Measurements from ENCODE around the gene PHKA1. TPM values are rescaled to one million over a fixed set of nuclear protein-coding genes. Genes with fewer than 3 reads are reported as not detected.
"Not testable (repeated sequence)": the region's sequence is repeated elsewhere in the genome, so short reads cannot be mapped to it uniquely, and the experiment has no call there.

The PHKA1 gene
- total RNA-seq, 1 donor from 2014 or later: 9.6 TPM

DNA sequence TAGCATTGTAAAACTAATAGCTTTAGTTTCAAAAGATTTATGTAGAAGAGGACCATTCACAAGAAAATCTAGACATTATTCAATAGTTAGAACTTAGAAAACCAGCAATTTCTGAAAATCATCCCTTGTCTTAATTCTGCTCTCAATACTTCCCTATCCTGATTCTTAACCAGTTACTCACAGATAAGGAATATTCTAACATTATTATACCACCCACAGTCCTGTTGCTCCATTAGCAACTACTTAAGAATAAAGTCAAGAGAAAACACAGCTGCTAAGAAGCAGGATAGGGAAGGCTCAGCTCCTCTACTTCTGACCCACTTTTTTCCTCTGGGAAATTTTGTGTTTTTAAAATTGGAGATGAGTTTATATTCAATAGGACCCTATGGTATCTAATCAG, 47.7 kb downstream of the PHKA1 start:
- DNase-seq (ENCODE audit: low spot score): no peak

DNA sequence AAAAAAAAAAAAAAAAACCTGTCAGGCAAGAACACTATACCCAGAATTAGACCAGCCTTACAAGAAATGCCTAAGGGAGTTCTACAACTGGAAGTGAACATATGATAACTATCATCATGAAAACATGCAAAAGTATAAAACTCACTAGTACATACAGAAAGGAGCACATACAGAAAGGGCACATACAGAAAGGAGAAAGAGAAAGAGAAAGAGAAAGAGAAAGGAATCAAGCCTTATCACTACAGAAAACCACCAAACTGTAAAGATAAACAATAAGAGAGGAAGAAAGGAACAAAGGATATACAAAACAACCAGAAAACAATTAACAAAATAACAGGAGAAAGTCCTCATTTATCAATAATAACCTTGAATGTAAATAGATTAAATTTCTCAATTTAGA, 50.4 kb downstream of the PHKA1 start:
- no peak for DNase-seq (ENCODE audit: low spot score)

DNA sequence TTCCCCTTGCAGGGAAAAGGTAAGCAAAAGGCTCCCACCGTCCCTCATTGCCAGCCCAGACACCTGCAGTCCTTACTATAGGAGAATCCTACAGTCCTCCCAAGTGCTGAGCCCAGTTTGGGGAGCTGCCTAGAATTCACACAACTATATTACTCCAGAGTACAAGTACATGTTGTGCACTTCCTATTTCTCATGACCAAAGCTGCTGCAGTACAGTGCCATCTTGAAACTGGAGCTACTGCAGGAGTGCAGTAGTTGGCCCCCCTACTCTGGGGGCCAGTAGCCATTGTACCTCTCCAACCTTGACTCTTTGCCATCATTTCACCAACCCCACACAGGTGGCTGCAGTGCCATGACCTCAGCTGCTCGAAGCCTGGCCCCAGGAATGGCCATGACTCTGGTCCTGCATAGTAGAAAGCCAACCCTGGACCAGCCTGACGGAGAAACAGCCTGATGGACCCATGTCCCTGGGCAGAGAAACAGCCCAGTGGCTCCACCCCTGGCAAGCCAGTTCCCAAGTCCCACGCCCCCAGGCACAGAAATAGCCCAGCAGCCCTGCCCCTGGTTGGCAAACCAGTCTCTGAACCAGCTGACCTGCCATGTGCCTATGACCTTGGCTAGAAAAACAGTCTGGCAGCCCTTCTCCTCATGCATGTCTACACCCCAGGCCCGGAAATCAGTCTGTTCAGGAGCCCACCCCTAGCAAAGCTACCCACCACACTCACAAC, 51.9 kb downstream of the PHKA1 start:
- DNase-seq (ENCODE audit: low spot score): no peak

DNA sequence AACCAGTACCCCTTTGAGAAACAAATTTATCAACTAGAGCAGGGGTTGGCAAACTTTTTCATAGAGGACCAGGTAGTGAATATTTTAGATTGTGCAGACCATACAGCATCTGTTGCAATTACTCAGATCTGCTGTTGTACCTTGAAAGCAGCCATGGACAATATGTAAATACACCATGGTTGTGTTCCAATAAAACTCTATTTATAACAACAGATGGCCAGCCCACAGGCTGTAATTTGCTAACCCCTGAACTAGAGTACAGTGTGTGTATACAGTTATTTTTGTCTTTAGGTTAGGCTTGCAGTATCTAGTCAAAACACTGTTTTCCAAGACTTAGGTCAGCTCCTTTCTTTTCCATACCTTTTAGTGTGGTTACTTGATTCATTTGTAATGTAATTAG, 54.4 kb downstream of the PHKA1 start:
- DNase-seq (ENCODE audit: low spot score): no peak

DNA sequence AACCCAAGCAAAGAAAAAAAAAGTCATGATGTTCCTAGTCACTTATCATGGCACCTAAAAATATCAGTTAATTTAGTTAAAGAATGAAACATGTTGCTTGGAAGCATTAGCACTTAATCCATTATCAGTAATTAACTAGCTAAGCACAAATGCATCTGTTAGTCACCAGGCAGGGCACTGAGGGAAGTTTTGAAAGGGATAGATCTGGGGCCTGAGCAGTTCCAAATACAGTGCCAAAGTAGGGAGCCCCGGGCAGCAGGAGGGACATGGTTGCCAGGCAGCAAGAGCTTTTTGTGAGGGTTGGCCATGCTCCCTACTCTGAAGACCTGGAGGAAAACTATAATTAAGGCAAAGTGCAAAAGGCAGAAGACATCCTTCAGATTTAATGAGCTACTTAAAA, 62.0 kb downstream of the PHKA1 start:
- DNase-seq (ENCODE audit: low spot score): no peak

DNA sequence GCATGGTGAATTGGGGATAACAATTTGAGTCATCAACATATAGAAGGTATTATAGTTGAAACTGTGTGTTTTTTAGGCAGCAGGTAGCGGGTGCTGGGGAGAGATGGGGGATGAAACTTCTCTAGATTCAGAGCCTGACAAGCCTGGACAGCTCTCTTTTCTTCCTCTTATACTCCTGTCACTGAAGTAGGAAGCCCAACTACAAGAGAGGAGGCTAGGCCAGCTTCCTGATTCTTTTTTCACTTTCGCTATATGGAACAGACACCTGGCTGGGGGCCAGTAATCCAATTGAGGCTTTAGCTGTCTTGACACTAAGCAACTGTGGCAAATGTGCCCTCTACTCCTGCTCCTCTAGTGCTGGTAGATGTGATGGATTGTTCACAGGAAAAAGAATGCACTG, 69.2 kb downstream of the PHKA1 start:
- no peak for DNase-seq (ENCODE audit: low spot score)

DNA sequence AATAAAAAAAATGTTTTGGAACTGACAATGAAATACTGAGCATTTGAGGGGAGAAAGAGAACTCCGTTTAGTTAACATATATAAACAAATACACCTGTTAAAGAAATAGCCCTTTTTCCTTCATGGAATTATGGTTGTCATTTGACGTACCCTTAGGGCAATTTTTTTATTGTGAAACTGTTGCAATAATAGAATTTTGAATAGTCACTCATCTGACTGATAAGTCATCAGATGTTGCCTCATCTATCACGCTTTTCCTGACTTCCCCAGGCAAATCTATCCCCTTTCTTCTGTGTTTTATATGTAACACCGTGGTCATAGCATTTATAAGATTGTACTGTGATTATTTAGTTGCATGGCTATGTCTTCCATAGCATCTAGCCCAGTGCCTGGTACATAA, 72.5 kb downstream of the PHKA1 start:
- no peak for DNase-seq (ENCODE audit: low spot score)

DNA sequence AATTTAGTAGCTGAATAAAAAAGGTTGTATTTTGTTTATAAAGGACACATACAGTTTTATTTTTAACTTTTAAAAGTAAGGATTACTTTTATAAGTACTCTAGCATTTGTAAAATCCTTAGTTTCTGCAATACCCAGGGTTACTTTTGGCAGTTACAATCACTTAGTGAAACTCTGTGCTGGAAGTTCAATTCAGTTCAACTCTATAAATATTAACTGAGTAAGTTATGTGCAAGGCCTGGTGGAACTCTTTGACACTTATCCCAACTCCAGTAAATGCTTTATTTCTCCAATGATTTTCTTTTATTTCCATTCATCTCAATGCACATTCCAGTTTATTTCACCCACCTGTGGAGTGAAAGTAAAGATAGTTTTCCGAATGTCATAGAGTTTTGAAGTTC, 78.2 kb downstream of the PHKA1 start:
- DNase-seq (ENCODE audit: low spot score): no peak

DNA sequence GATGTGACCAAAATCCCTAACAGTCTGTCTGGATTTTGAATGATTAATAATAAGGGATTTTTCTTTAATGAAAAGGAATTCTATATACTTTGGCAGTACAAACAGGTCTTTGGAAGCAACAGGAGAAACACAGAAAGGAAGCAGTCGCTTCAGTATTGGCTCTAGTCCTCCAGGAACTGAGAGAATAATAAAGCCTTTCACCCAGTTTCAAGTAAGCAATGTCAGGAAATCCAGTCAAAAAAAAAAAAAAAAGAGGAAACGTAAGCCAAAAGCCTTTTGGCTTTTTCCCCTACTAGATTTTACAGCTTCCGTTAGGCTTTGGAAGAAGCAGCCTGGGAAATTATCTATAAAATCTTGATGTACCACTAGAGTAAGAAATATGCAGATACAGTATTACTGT, 79.8 kb downstream of the PHKA1 start:
- DNase-seq (ENCODE audit: low spot score): no peak

DNA sequence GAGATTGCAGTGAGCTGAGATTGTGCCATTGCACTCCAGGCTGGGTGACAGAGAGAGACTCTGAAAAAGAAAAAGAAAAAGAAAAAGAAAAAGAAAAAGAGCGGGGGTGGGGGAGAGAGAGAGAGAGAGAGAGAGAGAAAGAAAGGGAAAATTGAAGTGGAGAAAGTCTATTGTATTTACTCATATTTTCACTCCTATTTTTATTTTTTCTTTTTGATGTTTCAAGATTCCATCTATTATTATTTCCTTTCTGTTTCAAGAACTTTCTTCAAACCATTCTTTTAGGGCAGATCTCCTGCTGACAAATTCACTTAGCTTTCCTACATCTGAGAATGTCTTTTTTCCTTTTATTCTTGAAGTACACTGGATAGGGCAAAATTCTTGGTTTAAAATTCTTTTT, 83.9 kb downstream of the PHKA1 start:
- DNase-seq (ENCODE audit: low spot score): no peak

DNA sequence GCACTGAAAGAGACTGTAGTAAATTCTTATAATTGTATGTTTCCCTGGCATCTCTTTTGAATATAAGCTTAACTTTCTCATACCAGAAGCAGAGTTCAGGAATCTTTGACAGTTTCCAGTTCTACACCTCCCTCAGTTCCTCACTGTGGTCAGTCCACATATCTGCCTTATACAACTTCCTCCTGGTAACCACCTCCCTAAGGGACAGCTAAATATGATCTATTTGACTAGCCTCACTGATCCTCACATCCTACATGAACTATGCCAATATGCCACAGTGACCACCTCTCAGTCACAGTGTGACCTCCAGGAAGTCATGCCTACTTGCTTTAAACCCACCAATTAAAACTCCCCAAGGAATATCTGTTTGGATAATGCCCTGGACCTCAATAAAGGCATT, 89.9 kb downstream of the PHKA1 start:
- no peak for DNase-seq (ENCODE audit: low spot score)

DNA sequence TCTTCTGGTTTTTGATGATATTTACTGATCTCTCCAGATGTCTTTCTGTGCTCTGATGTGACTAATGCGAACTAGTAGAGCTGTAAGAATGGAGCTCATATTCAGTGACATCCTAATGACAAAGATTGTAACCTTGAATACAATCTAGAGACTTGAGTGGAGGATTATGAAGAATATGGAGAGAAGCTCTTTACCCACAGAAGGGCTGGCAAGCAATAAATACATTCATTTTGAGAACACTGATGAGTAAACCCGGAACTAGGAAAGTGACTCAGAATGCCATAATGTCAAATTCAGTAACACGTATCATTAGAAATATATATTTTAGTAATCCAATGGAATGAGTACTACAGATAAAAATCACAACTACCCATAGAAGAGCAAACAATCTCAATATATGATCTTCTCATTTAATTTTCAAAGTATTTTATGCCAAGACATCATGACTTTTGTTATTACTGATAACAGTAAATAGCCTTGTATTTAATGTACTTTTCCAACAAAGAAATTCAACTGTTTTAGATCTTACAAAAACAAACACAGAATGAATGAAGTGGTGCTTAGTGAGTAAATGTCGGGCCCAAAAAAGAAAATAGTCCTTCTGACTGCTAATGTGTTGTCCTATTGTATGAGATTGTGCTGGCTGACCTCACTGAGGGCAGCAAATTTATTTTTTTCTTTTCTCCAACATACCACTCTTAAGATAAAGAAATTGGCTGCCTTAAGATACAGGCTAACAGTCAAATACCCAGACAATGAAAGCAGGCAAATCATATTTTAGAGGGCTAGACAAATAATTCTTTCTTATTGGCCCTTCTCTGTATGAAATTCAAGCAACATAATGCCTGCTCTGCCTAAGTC, 92.3 kb downstream of the PHKA1 start:
- no peak for DNase-seq (ENCODE audit: low spot score)

DNA sequence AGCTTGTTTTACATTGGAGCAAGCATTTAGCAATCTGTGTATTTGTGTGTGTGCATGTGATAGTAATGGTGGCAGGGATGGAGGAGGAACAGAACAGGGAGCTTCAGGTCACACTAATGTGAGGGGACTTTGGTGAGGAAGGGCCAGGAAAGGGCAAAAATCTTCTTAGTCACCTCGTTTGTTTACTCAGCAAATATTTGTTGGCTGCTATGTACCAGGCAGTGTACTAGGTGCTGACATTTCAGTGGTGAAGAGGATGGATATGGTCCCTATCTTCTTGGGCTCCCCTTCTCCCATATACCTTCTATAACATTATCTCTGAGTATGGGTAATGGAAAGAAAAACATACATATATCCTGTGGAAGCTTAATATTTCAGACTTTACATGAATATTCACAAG, 92.9 kb downstream of the PHKA1 start:
- peak; percentile 11 for DNase-seq (ENCODE audit: low spot score)

DNA sequence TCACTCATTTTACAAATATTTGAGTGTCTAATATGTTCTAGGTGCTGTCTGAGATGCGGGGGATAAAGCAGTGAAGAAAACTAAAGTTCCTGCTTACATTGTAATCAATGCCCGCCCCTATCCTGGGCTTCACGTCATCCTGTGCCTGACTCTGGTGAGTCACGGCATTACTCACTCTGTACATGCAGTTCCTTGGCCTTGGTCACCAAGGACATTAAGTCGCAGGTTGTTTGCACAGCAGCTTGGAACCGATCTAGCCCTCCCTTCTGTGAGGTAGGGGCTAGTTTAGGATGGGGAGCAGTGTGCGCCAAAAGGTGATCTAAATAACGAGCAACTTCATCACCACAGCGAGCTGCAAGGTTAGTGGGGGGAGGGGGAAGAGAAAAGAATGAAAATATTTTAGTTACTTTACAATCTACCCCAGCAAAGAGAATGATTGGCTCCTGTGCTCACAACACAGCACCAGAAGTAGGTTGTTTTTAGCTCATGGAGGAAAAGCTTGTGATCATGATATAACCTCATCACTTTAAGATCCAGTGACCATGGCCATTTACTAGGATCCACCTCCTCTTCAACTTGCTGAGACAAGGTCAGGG, 93.5 kb downstream of the PHKA1 start:
- DNase-seq (ENCODE audit: low spot score): peak; percentile 73

DNA sequence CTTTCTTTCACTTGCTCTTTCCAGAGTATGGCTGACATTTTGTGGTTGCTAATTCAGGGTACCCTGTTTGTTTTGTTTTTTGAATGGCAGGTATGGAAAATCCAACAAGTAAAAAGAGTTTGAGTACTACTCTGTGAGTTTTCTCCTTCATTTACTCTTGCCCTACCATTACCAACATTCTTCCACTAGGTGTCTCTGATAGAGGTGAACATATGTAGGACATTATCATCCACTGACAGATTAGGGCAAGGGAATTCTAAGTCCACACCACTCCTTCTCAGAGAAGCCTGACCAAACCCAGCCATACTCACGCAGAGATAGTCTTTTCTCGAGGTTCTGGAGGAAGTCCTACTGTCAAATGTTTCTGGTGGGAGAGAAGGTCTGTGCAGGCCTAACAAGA, 104.8 kb downstream of the PHKA1 start:
- DNase-seq (ENCODE audit: low spot score): no peak

DNA sequence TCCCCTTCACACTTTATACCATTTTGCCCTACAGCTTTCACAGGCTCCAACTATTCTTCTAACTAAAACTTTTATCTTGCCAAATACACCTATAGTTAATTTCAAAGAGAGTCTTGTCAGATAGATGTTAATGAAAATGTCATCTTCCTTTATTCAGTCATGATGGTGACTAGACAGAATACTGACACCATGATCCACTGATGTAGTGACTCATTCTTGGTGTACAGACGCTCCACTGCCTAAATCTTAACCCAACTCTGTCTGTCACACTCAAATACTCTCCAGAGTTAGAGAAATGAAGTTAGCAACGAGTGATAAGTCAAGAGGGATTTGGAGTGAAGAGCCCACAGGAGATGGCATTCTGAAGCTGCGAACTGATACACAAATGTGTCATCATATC, 109.4 kb downstream of the PHKA1 start:
- DNase-seq (ENCODE audit: low spot score): no peak

DNA sequence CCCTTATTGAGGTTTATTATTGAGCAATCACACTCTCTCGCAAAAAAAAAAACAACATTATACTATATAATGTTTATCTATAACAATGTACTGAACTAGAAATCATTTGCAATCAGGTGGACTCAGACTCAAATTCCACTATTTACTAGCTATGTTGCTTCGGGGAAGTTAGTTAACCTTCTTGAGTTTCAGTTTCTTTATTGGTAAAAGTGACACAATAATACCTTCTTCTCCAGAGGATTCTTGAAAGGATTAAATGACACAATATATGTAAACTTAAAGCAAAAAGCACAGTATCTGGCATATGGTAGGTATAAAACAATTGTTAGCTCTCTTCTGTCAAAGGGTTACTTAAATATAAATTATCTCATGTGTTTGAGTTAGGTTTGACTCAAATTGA, 110.0 kb downstream of the PHKA1 start:
- no peak for DNase-seq (ENCODE audit: low spot score)

DNA sequence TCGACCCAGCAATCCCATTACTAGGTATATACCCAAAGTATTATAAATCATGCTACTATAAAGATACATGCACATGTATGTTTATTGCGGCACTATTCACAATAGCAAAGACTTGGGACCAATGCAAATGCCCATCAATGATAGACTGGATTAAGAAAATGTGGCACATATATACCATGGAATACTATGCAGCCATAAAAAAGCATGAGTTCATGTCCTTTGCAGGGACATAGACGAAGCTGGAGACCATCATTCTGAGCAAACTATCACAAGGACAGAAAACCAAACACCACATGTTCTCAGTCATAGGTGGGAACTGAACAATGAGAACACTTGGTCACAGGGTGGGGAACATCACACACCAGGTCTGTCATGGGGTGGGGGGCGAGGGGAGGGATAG, 123.1 kb downstream of the PHKA1 start:
- not testable (repeated sequence) for DNase-seq (ENCODE audit: low spot score)

DNA sequence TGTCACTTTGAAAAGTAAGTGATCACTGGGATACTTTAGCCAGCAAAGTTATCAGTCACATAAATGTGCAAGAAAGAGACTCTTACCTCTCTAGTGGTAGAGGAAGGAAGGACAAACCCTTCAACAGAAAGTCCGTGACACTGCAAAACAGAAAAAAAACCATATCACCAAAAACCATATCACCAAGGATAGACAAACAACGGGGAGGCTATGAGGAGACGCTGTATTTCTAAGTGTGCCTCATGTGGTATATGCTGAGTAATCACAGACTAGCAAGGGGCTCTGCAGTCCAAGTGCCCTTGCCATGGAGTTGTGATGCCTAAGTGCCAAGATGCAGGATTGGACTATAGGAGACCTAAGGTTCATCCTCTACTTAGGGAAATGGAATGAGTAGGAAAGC, 129.9 kb downstream of the PHKA1 start:
- no peak for DNase-seq (ENCODE audit: low spot score)

DNA sequence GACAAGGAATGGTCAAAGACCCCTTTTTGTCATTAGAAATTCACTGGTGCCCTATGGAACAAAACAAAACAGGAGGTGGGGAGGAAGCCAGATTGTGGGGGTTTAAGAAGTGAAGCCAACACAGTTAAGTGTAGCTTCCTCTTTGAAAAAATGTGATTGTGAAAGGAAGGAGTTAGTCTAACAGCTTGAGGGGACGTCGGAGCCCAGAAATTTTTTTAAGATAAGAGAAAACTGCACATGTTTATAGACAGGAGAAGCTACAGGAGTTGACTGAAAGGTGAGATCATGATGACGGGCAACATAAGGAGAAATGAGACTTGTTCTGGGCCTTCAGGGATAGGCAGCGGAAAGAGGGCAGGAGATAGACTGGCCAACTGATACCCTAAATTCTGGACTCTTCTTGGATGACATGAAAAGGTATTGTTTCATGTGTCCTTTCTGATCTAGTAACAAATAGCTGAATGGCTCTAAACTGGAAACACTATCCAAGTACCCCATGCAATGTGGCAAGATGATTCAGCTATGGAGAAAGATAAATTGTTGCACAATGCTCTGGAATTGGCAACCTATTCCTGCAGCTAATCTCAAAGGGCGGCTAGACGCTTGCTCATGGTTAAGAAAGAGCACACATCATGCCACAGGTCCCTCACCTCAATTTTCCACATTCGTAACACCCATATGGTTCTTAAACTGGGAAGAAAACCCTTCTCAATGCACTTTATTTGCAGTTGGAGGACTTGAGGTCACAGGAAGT, 137.8 kb downstream of the PHKA1 start:
- DNase-seq (ENCODE audit: low spot score): no peak

DNA sequence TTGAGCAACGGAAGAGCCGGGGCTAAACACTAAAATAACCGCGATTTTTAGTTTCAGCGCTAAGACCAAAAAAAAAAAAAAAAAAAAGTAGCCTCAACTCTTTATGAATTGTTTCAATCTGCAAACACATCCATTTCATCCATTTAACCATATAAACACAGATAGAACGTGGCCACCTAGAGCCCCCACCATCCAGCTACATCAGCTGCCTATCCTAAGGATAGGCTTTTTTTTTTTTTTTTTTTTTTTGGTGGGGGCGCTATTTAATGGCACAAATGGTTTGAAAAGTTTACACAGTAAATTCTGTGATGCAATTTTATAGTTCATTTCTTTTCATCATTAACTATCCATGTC, 141.0 kb downstream of the PHKA1 start:
- DNase-seq (ENCODE audit: low spot score): no peak
